KBM-7 (cell line): ENCODE data around the gene OR5K1.

Experiments
- DNase-seq: peaks from one replicate; pipeline ENCODE4 v3.0.0-alpha.2; 2015
- in situ Hi-C: fragments of 300-500 bp; cut with MboI; formaldehyde crosslinking; loops from 2 replicates; pipeline ENCODE4 v1.14.3; 2020; ENCODE audit warnings: low sequenced_read_pairs, low pct_unique_long_range_greater_than_20kb, mixed read lengths

The OR5K1 gene

GRCh38 chr3:98462901-98463300 lies at the start of gene OR5K1:
Gene OR5K1 (plus strand): TSS chr3:98463201. CDS start chr3:98469577, 6,376 bp downstream.
- in situ Hi-C loops, result no loop called here
- DNase-seq, result no peak

- DNase-seq, result no peak
- in situ Hi-C loops, result no loop called here
These were observed 30.4 kb upstream of the OR5K1 start for GRCh38 chr3:98432575-98432974.

- peak; percentile 9 for DNase-seq
- in situ Hi-C loops, result no loop called here
These were observed 29.2 kb upstream of the OR5K1 start for GRCh38 chr3:98433764-98434163.

- no peak for DNase-seq
- in situ Hi-C loops, result no loop called here
These were observed 28.6 kb upstream of the OR5K1 start for GRCh38 chr3:98434412-98434811.

- in situ Hi-C loops, result no loop called here
- no peak for DNase-seq
These were observed 22.7 kb upstream of the OR5K1 start for GRCh38 chr3:98440283-98440682.

- in situ Hi-C loops, result no loop called here
- DNase-seq, result no peak
These were observed 17.0 kb upstream of the OR5K1 start for GRCh38 chr3:98445949-98446406.

- in situ Hi-C loops, result no loop called here
- no peak for DNase-seq
These were observed 13.3 kb upstream of the OR5K1 start for GRCh38 chr3:98449606-98450193.

- DNase-seq, result no peak
- in situ Hi-C loops, result no loop called here
These were observed 12.6 kb upstream of the OR5K1 start for GRCh38 chr3:98450372-98450771.

GRCh38 chr3:98453827-98454226 lies 9.2 kb upstream of the OR5K1 start:
- DNase-seq, result no peak
- in situ Hi-C loops, result no loop called here

- in situ Hi-C loops, result no loop called here
- DNase-seq, result no peak
These were observed 8.1 kb upstream of the OR5K1 start for GRCh38 chr3:98454929-98455328.

GRCh38 chr3:98457543-98457942 lies 5.5 kb upstream of the OR5K1 start:
- DNase-seq, result no peak
- in situ Hi-C loops, result no loop called here

- in situ Hi-C loops, result no loop called here
These were observed 2.8 kb upstream of the OR5K1 start for GRCh38 chr3:98460220-98460619.

GRCh38 chr3:98482717-98483482 lies 19.9 kb downstream of the OR5K1 start:
- no peak for DNase-seq
- in situ Hi-C loops, result no loop called here

More at GRCh38 chr3:98460220-98460619, 2.8 kb upstream of the OR5K1 start:
- no peak for DNase-seq

GRCh38 chr3:98483626-98484025 lies 20.6 kb downstream of the OR5K1 start:
- no peak for DNase-seq
- in situ Hi-C loops, result no loop called here

- in situ Hi-C loops, result no loop called here
- no peak for DNase-seq
These were observed 34.4 kb downstream of the OR5K1 start, which contains the start of gene OR5K2 for GRCh38 chr3:98497381-98497780. Gene OR5K2 (plus strand): TSS chr3:98497681. CDS start chr3:98497681, 0 bp downstream.

- in situ Hi-C loops, result no loop called here
- DNase-seq, result no peak
These were observed 37.0 kb downstream of the OR5K1 start for GRCh38 chr3:98500019-98500418.

GRCh38 chr3:98501270-98501669 lies 38.3 kb downstream of the OR5K1 start:
- in situ Hi-C loops, result no loop called here
- DNase-seq, result no peak

- in situ Hi-C loops, result no loop called here
- no peak for DNase-seq
These were observed 39.0 kb downstream of the OR5K1 start for GRCh38 chr3:98501863-98502576.

- no peak for DNase-seq
- in situ Hi-C loops, result no loop called here
These were observed 41.5 kb downstream of the OR5K1 start for GRCh38 chr3:98504539-98504938.

- in situ Hi-C loops, result no loop called here
- no peak for DNase-seq
These were observed 45.6 kb downstream of the OR5K1 start for GRCh38 chr3:98508582-98508981.
